HepG2 (cell line): Measurements from ENCODE around the gene TMEM8B.
"Not testable (repeated sequence)": the region's sequence is repeated elsewhere in the genome, so short reads cannot be mapped to it uniquely, and the experiment has no call there.

Experiments
- CHD2 ChIP-seq: IDR thresholded peaks from 2 replicates; pipeline ENCODE4 v1.6.1; 2011; ENCODE audit warnings: low read depth, low read length, improper control_type of control experiment
- CTCF ChIP-seq: sonication (generic); formaldehyde crosslinking; IDR thresholded peaks from 2 replicates; pipeline ENCODE4 v1.5.0; 2020; ENCODE audit warnings: mild to moderate bottlenecking, missing genetic modification reagents, moderate library complexity
- ESRRA ChIP-seq: sonication (generic); formaldehyde crosslinking; IDR thresholded peaks from 2 replicates; pipeline ENCODE4 v1.5.1; 2020; ENCODE audit warnings: mild to moderate bottlenecking, low read depth, missing genetic modification reagents
- FOXA1 ChIP-seq, 2 experiments: fragments of 450-650 bp in 1 of 2; sonication (generic) in 1 of 2; formaldehyde crosslinking in 1 of 2; IDR thresholded peaks; 2 replicates each; pipeline versions ENCODE4 v1.4.0 to v1.6.1; 2016 to 2020; ENCODE audit warnings: missing genetic modification reagents in 1 of 2
- GPN1 ChIP-seq: sonication (generic); formaldehyde crosslinking; IDR thresholded peaks from 2 replicates; pipeline ENCODE4 v1.5.1; 2020; ENCODE audit warnings: missing genetic modification reagents, borderline replicate concordance
- HDAC6 ChIP-seq: fragments of 200-600 bp; sonication (generic); IDR thresholded peaks from 2 replicates; pipeline ENCODE4 v1.7.0; 2017; ENCODE audit warnings: mild to moderate bottlenecking, antibody characterized with exemption, low read length, low read depth
- PLRG1 ChIP-seq: fragments of 450-650 bp; conservative IDR thresholded peaks from 2 replicates; pipeline ENCODE4 v1.6.1; 2016
- ZNF232 ChIP-seq: sonication (generic); formaldehyde crosslinking; IDR thresholded peaks from 2 replicates; pipeline ENCODE4 v1.4.0; 2020; ENCODE audit warnings: missing genetic modification reagents, borderline replicate concordance
- ZNF431 ChIP-seq: sonication (generic); formaldehyde crosslinking; IDR thresholded peaks from 2 replicates; pipeline ENCODE4 v1.9.0; 2022; ENCODE audit warnings: missing genetic modification reagents, low read depth, mild to moderate bottlenecking, borderline replicate concordance
- ZNF777 ChIP-seq: sonication (generic); formaldehyde crosslinking; IDR thresholded peaks from 2 replicates; pipeline ENCODE4 v1.4.0; 2020; ENCODE audit warnings: missing genetic modification reagents

- TF ChIP-seq ZNF232; ESRRA; CHD2; PLRG1; ZNF777 (CRISPR knock-in tag); FOXA1 (IDR thresholded peaks at IDR 0.05); FOXA1 (CRISPR knock-in tag; IDR thresholded peaks at IDR 0.05); CTCF (CRISPR knock-in tag); GPN1 (CRISPR knock-in tag); HDAC6; ZNF431 (CRISPR knock-in tag): not testable (repeated sequence)
Measured at GRCh38 chr9:35897376-35898099, 68.5 kb downstream of the TMEM8B start.
